Measurements from ENCODE around the gene DQX1.

- no peak for TF ChIP-seq CTCF (conservative IDR thresholded peaks at IDR 0.05; ENCODE audit: low read depth, low read length)
- TF ChIP-seq EZH2 (IDR thresholded peaks at IDR 0.05; ENCODE audit: borderline replicate concordance, low read depth, low read length, poor library complexity, severe bottlenecking): no peak
Measured at GRCh38 chr2:74540291-74540690, 14.3 kb upstream of the DQX1 start.
